CD14-positive monocyte (primary cell): ENCODE data around the gene PI4KB. TPM values are rescaled to one million over a fixed set of nuclear protein-coding genes. Genes with fewer than 3 reads are reported as not detected.
A peak's percentile ranks its signal among the peaks of the same experiment; 100 is the strongest.

Source experiments
- DNase-seq, 3 donors: peaks; one replicate each; pipeline ENCODE4 v3.0.0-alpha.2; 2011 to 2022
- H2AFZ ChIP-seq: 2 replicates; pipeline ENCODE4 v1.6.0; 2012; ENCODE audit warnings: mild to moderate bottlenecking, low read depth, low read length, inconsistent platforms; ENCODE audit not compliant: insufficient read depth, poor library complexity, severe bottlenecking
- H3K27ac ChIP-seq, 2 donors: 1 replicate in 1 of 2; 2 replicates in 1 of 2; pipeline ENCODE4 v1.5.1; 2012 to 2013; ENCODE audit warnings: low read length in 2 of 2, control low read depth in 1 of 2, inconsistent platforms in 1 of 2, low read depth in 1 of 2, mild to moderate bottlenecking in 1 of 2
- H3K27me3 ChIP-seq, 2 donors: one replicate each; pipeline versions ENCODE4 v1.6.0 to v1.6.1; 2011 to 2013; ENCODE audit warnings: low read length in 2 of 2; ENCODE audit not compliant: control insufficient read depth in 2 of 2, insufficient read depth in 2 of 2
- H3K36me3 ChIP-seq, 2 donors: replicated peaks in 1 of 2; 1 replicate in 1 of 2; 2 replicates in 1 of 2; pipeline versions ENCODE4 v1.5.1 to v1.6.1; 2012 to 2013; ENCODE audit warnings: low read length in 2 of 2, control low read depth in 1 of 2, inconsistent platforms in 1 of 2, mild to moderate bottlenecking in 1 of 2; ENCODE audit not compliant: insufficient read depth in 2 of 2, control insufficient read depth in 1 of 2
- H3K4me1 ChIP-seq, 2 donors: 1 replicate in 1 of 2; 2 replicates in 1 of 2; pipeline versions ENCODE4 v1.5.1 to v1.6.1; 2012 to 2013; ENCODE audit warnings: low read length in 2 of 2, control low read depth in 1 of 2, inconsistent platforms in 1 of 2, mild to moderate bottlenecking in 1 of 2, moderate library complexity in 1 of 2; ENCODE audit not compliant: insufficient read depth in 2 of 2, control insufficient read depth in 1 of 2
- H3K4me2 ChIP-seq: replicated peaks from 2 replicates; pipeline ENCODE3; 2012; ENCODE audit warnings: low read length, moderate library complexity, mild to moderate bottlenecking; ENCODE audit not compliant: poor library complexity, severe bottlenecking; ENCODE audit errors: extremely low read depth
- H3K4me3 ChIP-seq, 3 experiments: fragments of 200-600 bp in 1 of 3; sonication (generic) in 1 of 3; replicated peaks in 1 of 3; 1 replicate in 2 of 3; 2 replicates in 1 of 3; pipeline ENCODE4 v1.5.1; 2011 to 2013; ENCODE audit warnings: low read length in 3 of 3, mild to moderate bottlenecking in 3 of 3, control low read depth in 2 of 3, low read depth in 2 of 3, inconsistent platforms in 1 of 3, moderate library complexity in 1 of 3
- H3K79me2 ChIP-seq: 2 replicates; pipeline ENCODE4 v1.6.0; 2012; ENCODE audit warnings: mild to moderate bottlenecking, control low read depth, inconsistent platforms, low read length, moderate library complexity; ENCODE audit not compliant: insufficient read depth
- H3K9ac ChIP-seq: 2 replicates; pipeline ENCODE4 v1.6.0; 2017; ENCODE audit warnings: low read length, mild to moderate bottlenecking; ENCODE audit not compliant: insufficient read depth, poor library complexity, severe bottlenecking
- H3K9me3 ChIP-seq, 2 donors: replicated peaks in 1 of 2; 1 replicate in 1 of 2; 2 replicates in 1 of 2; pipeline versions ENCODE4 v1.5.1 to v1.6.1; 2012 to 2013; ENCODE audit warnings: low read length in 2 of 2, control low read depth in 1 of 2; ENCODE audit not compliant: control insufficient read depth in 1 of 2, insufficient read depth in 1 of 2
- H4K20me1 ChIP-seq: 2 replicates; pipeline ENCODE4 v1.6.0; 2012; ENCODE audit warnings: mild to moderate bottlenecking, low read length, control low read depth, moderate library complexity; ENCODE audit not compliant: insufficient read depth
- H3K27ac Mint-ChIP-seq, 7 donors: one replicate each; pipeline ENCODE4 v1.8.0; 2020; ENCODE audit warnings: mild to moderate bottlenecking in 7 of 7, mixed read lengths in 7 of 7, moderate library complexity in 6 of 7, inconsistent platforms in 2 of 7
- H3K27me3 Mint-ChIP-seq, 3 donors: one replicate each; pipeline ENCODE4 v1.8.0; 2021 to 2022; ENCODE audit warnings: low read depth in 3 of 3, mild to moderate bottlenecking in 3 of 3, mixed read lengths in 3 of 3, moderate library complexity in 3 of 3, inconsistent platforms in 1 of 3
- H3K36me3 Mint-ChIP-seq, 2 donors: one replicate each; pipeline ENCODE4 v1.8.0; 2020; ENCODE audit warnings: mixed read lengths in 2 of 2, inconsistent platforms in 1 of 2, mild to moderate bottlenecking in 1 of 2
- H3K4me1 Mint-ChIP-seq: one replicate; pipeline ENCODE4 v1.8.0; 2020; ENCODE audit warnings: mild to moderate bottlenecking, mixed read lengths
- H3K4me3 Mint-ChIP-seq, 2 donors: one replicate each; pipeline ENCODE4 v1.8.0; 2020; ENCODE audit warnings: mild to moderate bottlenecking in 2 of 2, mixed read lengths in 2 of 2, moderate library complexity in 1 of 2
- H3K9me3 Mint-ChIP-seq, 7 donors: one replicate each; pipeline ENCODE4 v1.8.0; 2020 to 2022; ENCODE audit warnings: mixed read lengths in 7 of 7, mild to moderate bottlenecking in 6 of 7, moderate library complexity in 6 of 7, inconsistent platforms in 2 of 7
- CTCF ChIP-seq: fragments of 200-600 bp; IDR thresholded peaks from one replicate; pipeline ENCODE4 v1.8.0; 2022; ENCODE audit warnings: antibody characterized with exemption, mild to moderate bottlenecking
- WGBS: methylation state at CpG from one replicate; pipeline ENCODE4 v1.1.5; 2013; ENCODE audit warnings: missing lambda C conversion rate; ENCODE audit not compliant: insufficient coverage; 5-methylcytosine and 5-hydroxymethylcytosine counted together
- intact Hi-C, 2 donors: fragments of 100-400 bp; cut with micrococcal nuclease; formaldehyde crosslinking; loops; one replicate each; pipeline versions ENCODE4 v1.15.0 to v1.15.1; 2023
- polyA plus RNA-seq, 3 donors: library from polyadenylated mRNA; depleted of rRNA in 1 of 3; unstranded in 2 of 3; stranded (reverse) in 1 of 3; fragments of 300-500 nt in 2 of 3; fragments of >200 nt in 1 of 3; fragmentation: Illumina TruSeq in 2 of 3; gene quantifications; 1 replicate in 2 of 3; 2 replicates in 1 of 3; pipeline ENCODE4 v1.2.3, GENCODE V29; 2012 to 2021

The PI4KB gene
- polyA plus RNA-seq, 3 donors, result 37.8 to 148 (median 50.3) TPM

- Mint-ChIP-seq H3K27ac (peak overlapping the region in 6 of 7 donors; percentile 5 to 78 (median 58)), H3K9me3 (no peaks in the 10 kb centered on the region), H3K36me3 (peaks cover 42 to 45% of the 10 kb centered on the region in 2 donors), H3K4me1 (peaks cover 29% of the 10 kb centered on the region), H3K4me3 (no peak overlapping the region), H3K27me3 (no peaks in the 10 kb centered on the region)
- TF ChIP-seq CTCF, result no peak
- no peaks in the 10 kb centered on the region for H4K20me1 ChIP-seq
- H3K27me3 ChIP-seq, result no peaks in the 10 kb centered on the region
- H3K79me2 ChIP-seq, result peaks cover 18% of the 10 kb centered on the region
- peaks cover 19 to 26% of the 10 kb centered on the region in 2 donors for H3K4me1 ChIP-seq
- intact Hi-C loops, result loop anchor here in 1 of 2 donors (5.0 kb wide), 1 partner anchor 55 kb away; the partner anchor contains the start of gene PSMB4
- H3K4me3 ChIP-seq, result no peak overlapping the region
- H3K27ac ChIP-seq, result peak overlapping the region in 1 of 2 donors; percentile 57
- H3K36me3 ChIP-seq, result peaks cover 30 to 41% of the 10 kb centered on the region in 2 donors
- H2AFZ ChIP-seq, result no peak overlapping the region
- H3K9ac ChIP-seq, result no peak overlapping the region
- no peak for DNase-seq
- no peaks in the 10 kb centered on the region for H3K9me3 ChIP-seq
- no CpG with 5 or more reads among the region's 2 CpGs for WGBS
- H3K4me2 ChIP-seq, result no peak overlapping the region
Measured at GRCh38 chr1:151342021-151342420, 14.8 kb upstream of the PI4KB start.

- Histone ChIP-seq H3K36me3 (peaks cover 30 to 41% of the 10 kb centered on the region in 2 donors), H3K4me1 (peaks cover 14 to 20% of the 10 kb centered on the region in 2 donors), H3K4me2 (peak overlapping the region; percentile 40), H3K27ac (peak overlapping the region; percentile 26 to 57), H2AFZ (peak overlapping the region; percentile 38), H3K9me3 (no peaks in the 10 kb centered on the region), H3K9ac (no peak overlapping the region), H3K4me3 (no peak overlapping the region), H3K79me2 (peaks cover 13% of the 10 kb centered on the region), H4K20me1 (no peaks in the 10 kb centered on the region), H3K27me3 (no peaks in the 10 kb centered on the region)
- Mint-ChIP-seq H3K27me3 (no peaks in the 10 kb centered on the region), H3K36me3 (peaks cover 42% of the 10 kb centered on the region in 2 donors), H3K4me3 (no peak overlapping the region), H3K27ac (peak overlapping the region; percentile 3 to 91 (median 63)), H3K4me1 (peaks cover 24% of the 10 kb centered on the region), H3K9me3 (no peaks in the 10 kb centered on the region)
- 100% methylated on average over 1 of the region's 7 CpGs for WGBS
- peak; percentile 68 to 84 (median 83) for DNase-seq
- peak; percentile 81 for TF ChIP-seq CTCF
- intact Hi-C loops, result loop anchor here (1.0 to 5.0 kb wide), 3 partner anchors 40 to 56 kb away; partner anchors contain the start of gene PSMB4 (in 1 of the 2)
Measured at GRCh38 chr1:151340870-151341754, 13.9 kb upstream of the PI4KB start.
